OCI-M1 (cell line): Measurements from ENCODE around the gene NDST1.

Source experiments
- DNase-seq: peaks from one replicate; lab custom pipeline; 2025; lab: John Stamatoyannopoulos, UW

Gene NDST1

GRCh38 chr5:150544611-150545219, 36.8 kb downstream of the NDST1 start:
- DNase-seq = peak; percentile 88

GRCh38 chr5:150545246-150545645, 37.3 kb downstream of the NDST1 start:
- no peak for DNase-seq

GRCh38 chr5:150548123-150548522, 40.2 kb downstream of the NDST1 start:
- no peak for DNase-seq

- DNase-seq = no peak
These were observed 41.8 kb downstream of the NDST1 start for GRCh38 chr5:150549735-150550134.

- DNase-seq = no peak
These were observed 42.4 kb downstream of the NDST1 start for GRCh38 chr5:150550286-150550685.

GRCh38 chr5:150551066-150551465, 43.1 kb downstream of the NDST1 start:
- no peak for DNase-seq

- no peak for DNase-seq
These were observed 45.5 kb downstream of the NDST1 start for GRCh38 chr5:150553402-150553801.

GRCh38 chr5:150553911-150554310, 46.0 kb downstream of the NDST1 start:
- DNase-seq = no peak

- DNase-seq = no peak
These were observed 46.9 kb downstream of the NDST1 start for GRCh38 chr5:150554857-150555256.

- no peak for DNase-seq
These were observed 48.2 kb downstream of the NDST1 start for GRCh38 chr5:150556106-150556505.

GRCh38 chr5:150556859-150557508, 49.1 kb downstream of the NDST1 start:
- no peak for DNase-seq

GRCh38 chr5:150557509-150557872, 49.6 kb downstream of the NDST1 start:
- no peak for DNase-seq

GRCh38 chr5:150558088-150558621, 50.2 kb downstream of the NDST1 start:
- DNase-seq = no peak

GRCh38 chr5:150559088-150559487, 51.2 kb downstream of the NDST1 start:
- no peak for DNase-seq

- no peak for DNase-seq
These were observed 51.8 kb downstream of the NDST1 start for GRCh38 chr5:150559701-150560100.

GRCh38 chr5:150560401-150561191, 52.7 kb downstream of the NDST1 start:
- peak; percentile 95 for DNase-seq

GRCh38 chr5:150561192-150561512, 53.2 kb downstream of the NDST1 start:
- DNase-seq = no peak

GRCh38 chr5:150561571-150562275, 53.8 kb downstream of the NDST1 start:
- DNase-seq = no peak

GRCh38 chr5:150562832-150563231, 54.9 kb downstream of the NDST1 start:
- peak; percentile 84 for DNase-seq

- no peak for DNase-seq
These were observed 57.9 kb downstream of the NDST1 start for GRCh38 chr5:150565868-150566267.

- DNase-seq = peak; percentile 82
These were observed 59.2 kb downstream of the NDST1 start for GRCh38 chr5:150567031-150567717.

GRCh38 chr5:150568663-150569062, 60.7 kb downstream of the NDST1 start:
- no peak for DNase-seq
